DMS153 treated with DMSO at 0.1 percent for 48 hours (cell line): ENCODE results near the gene SERPINF2.
"Not testable (repeated sequence)": the region's sequence is repeated elsewhere in the genome, so short reads cannot be mapped to it uniquely, and the experiment has no call there.

Source experiments
- DNase-seq: peaks from one replicate; lab custom pipeline; 2025; ENCODE audit not compliant: unreplicated experiment; lab: John Stamatoyannopoulos, UW

SERPINF2 gene

GRCh38 chr17:1716076-1716911 is 26.4 kb upstream of the SERPINF2 start:
- DNase-seq = peak; percentile 83

GRCh38 chr17:1716912-1717695 is 25.6 kb upstream of the SERPINF2 start:
- peak; percentile 82 for DNase-seq

- DNase-seq = no peak
Measured at GRCh38 chr17:1718362-1719165, 24.1 kb upstream of the SERPINF2 start.

GRCh38 chr17:1720856-1721386 is 21.8 kb upstream of the SERPINF2 start:
- peak; percentile 13 for DNase-seq

GRCh38 chr17:1722022-1722421 is 20.6 kb upstream of the SERPINF2 start:
- not testable (repeated sequence) for DNase-seq

GRCh38 chr17:1724351-1724868 is 18.3 kb upstream of the SERPINF2 start, which contains the start of gene WDR81:
TSS of gene WDR81 (plus strand) at chr17:1724704. CDS start at chr17:1724960, 256 bp downstream.
- DNase-seq = peak; percentile 34

GRCh38 chr17:1724869-1725641 is 17.6 kb upstream of the SERPINF2 start:
- no peak for DNase-seq

GRCh38 chr17:1725642-1726511 is 16.8 kb upstream of the SERPINF2 start:
- DNase-seq = no peak

GRCh38 chr17:1726626-1727257 is 15.9 kb upstream of the SERPINF2 start:
- DNase-seq = no peak

GRCh38 chr17:1727258-1727789 is 15.3 kb upstream of the SERPINF2 start:
- no peak for DNase-seq

GRCh38 chr17:1727876-1728630 is 14.6 kb upstream of the SERPINF2 start:
- no peak for DNase-seq

- DNase-seq = no peak
Measured at GRCh38 chr17:1729966-1730325, 12.7 kb upstream of the SERPINF2 start.

- no peak for DNase-seq
Measured at GRCh38 chr17:1730326-1731193, 12.1 kb upstream of the SERPINF2 start.

GRCh38 chr17:1731194-1731506 is 11.5 kb upstream of the SERPINF2 start:
- no peak for DNase-seq

GRCh38 chr17:1732241-1732832 is 10.3 kb upstream of the SERPINF2 start:
- no peak for DNase-seq

GRCh38 chr17:1732833-1733321 is 9.8 kb upstream of the SERPINF2 start:
- no peak for DNase-seq
